ENCODE results near the gene NES.

GRCh38 chr1:156684227-156684782 lies 7.1 kb upstream of the NES start:
- TF ChIP-seq CTCF (IDR thresholded peaks at IDR 0.05; ENCODE audit: poor library complexity) (no peak), EZH2 (IDR thresholded peaks at IDR 0.05; ENCODE audit: borderline replicate concordance) (no peak), EZH2phosphoT487 (IDR thresholded peaks at IDR 0.05; ENCODE audit: low read depth, severe bottlenecking, unreplicated experiment) (no peak)
